IMR-90 (cell line): ENCODE measurements around the gene MYBPC3. TPM values are rescaled to one million over a fixed set of nuclear protein-coding genes. Genes with fewer than 3 reads are reported as not detected.

ENCODE experiments used
- ATAC-seq: fragments of 200-7000 bp; cut with Tn5 transposase; 2 replicates; pipeline ENCODE4 v1.9.1; 2020; ENCODE audit warnings: low read depth, mild to moderate bottlenecking, moderate library complexity
- BruUV-seq: library from RNA; stranded (reverse); fragments of 400-500 nt; replicated peaks from 2 replicates; lab custom pipeline; 2021; lab: Mats Ljungman, UMichigan
- CTCF ChIA-PET: fragments of 300-600 bp; formaldehyde crosslinking; extraction: SDS; loops from one replicate; lab custom pipeline; 2021; ENCODE audit warnings: antibody characterized with exemption; lab: Yijun Ruan, JAX
- POLR2A ChIA-PET: fragments of 300-600 bp; sonication (Branson Sonifier 250); formaldehyde crosslinking; loops from one replicate; lab custom pipeline; 2022; ENCODE audit warnings: antibody characterized with exemption; ENCODE audit not compliant: unreplicated experiment; lab: Charles Lee
- DNase-seq: peaks from one replicate; pipeline ENCODE4 v3.0.0; 2013
- H2AFZ ChIP-seq: replicated peaks from 2 replicates; pipeline ENCODE3; 2013; ENCODE audit warnings: low read length, mild to moderate bottlenecking; ENCODE audit not compliant: poor library complexity
- H2AK5ac ChIP-seq: 2 replicates; pipeline ENCODE4 v1.6.1; 2013; ENCODE audit warnings: low read depth, low read length, inconsistent platforms
- H2AK9ac ChIP-seq: replicated peaks from 2 replicates; pipeline ENCODE3; 2013; ENCODE audit warnings: mild to moderate bottlenecking, low read depth, low read length, moderate library complexity; ENCODE audit not compliant: poor library complexity
- H2BK120ac ChIP-seq: 2 replicates; pipeline ENCODE4 v1.6.1; 2013; ENCODE audit warnings: low read depth, low read length, inconsistent platforms
- H2BK15ac ChIP-seq: 3 replicates; pipeline ENCODE4 v1.6.1; 2013; ENCODE audit warnings: low read depth, low read length, inconsistent platforms
- H2BK20ac ChIP-seq: 2 replicates; pipeline ENCODE4 v1.6.1; 2013; ENCODE audit warnings: low read depth, mild to moderate bottlenecking, inconsistent platforms, low read length, moderate library complexity
- H2BK5ac ChIP-seq: 2 replicates; pipeline ENCODE4 v1.6.1; 2013; ENCODE audit warnings: mild to moderate bottlenecking, low read depth, low read length, inconsistent platforms; ENCODE audit not compliant: poor library complexity, severe bottlenecking
- H3K14ac ChIP-seq: replicated peaks from 2 replicates; pipeline ENCODE4 v1.6.1; 2013; ENCODE audit warnings: low read depth, low read length, inconsistent platforms
- H3K18ac ChIP-seq: 2 replicates; pipeline ENCODE4 v1.6.1; 2013; ENCODE audit warnings: low read depth, low read length, control low read depth
- H3K23ac ChIP-seq: 2 replicates; pipeline ENCODE4 v1.6.1; 2013; ENCODE audit warnings: low read depth, low read length, inconsistent platforms
- H3K27ac ChIP-seq: 2 replicates; pipeline ENCODE4 v1.5.1; 2013; ENCODE audit warnings: mild to moderate bottlenecking, control low read depth, low read length; ENCODE audit not compliant: insufficient read depth
- H3K27me3 ChIP-seq: 2 replicates; pipeline ENCODE4 v1.6.1; 2013; ENCODE audit warnings: low read length; ENCODE audit not compliant: control insufficient read depth, insufficient read depth
- H3K36me3 ChIP-seq: 2 replicates; pipeline ENCODE4 v1.6.1; 2013; ENCODE audit warnings: low read length, mixed read lengths; ENCODE audit not compliant: control insufficient read depth, insufficient read depth
- H3K4ac ChIP-seq: 2 replicates; pipeline ENCODE4 v1.6.1; 2013; ENCODE audit warnings: low read depth, low read length, inconsistent platforms
- H3K4me1 ChIP-seq: 2 replicates; pipeline ENCODE4 v1.6.1; 2013; ENCODE audit warnings: low read length, mixed read lengths; ENCODE audit not compliant: control insufficient read depth, insufficient read depth
- H3K4me2 ChIP-seq: 2 replicates; pipeline ENCODE4 v1.6.1; 2013; ENCODE audit warnings: low read depth, mild to moderate bottlenecking, control low read depth, low read length, moderate library complexity
- H3K4me3 ChIP-seq: 2 replicates; pipeline ENCODE4 v1.5.1; 2013; ENCODE audit warnings: low read depth, mild to moderate bottlenecking, control low read depth, low read length, moderate library complexity; ENCODE audit not compliant: insufficient read depth
- H3K56ac ChIP-seq: 2 replicates; pipeline ENCODE4 v1.6.1; 2013; ENCODE audit warnings: low read length, inconsistent platforms; ENCODE audit not compliant: insufficient read depth; ENCODE audit errors: extremely low read depth
- H3K79me1 ChIP-seq, 2 experiments: 2 replicates each; pipeline ENCODE4 v1.6.1; 2013; ENCODE audit warnings: low read length in 2 of 2, inconsistent platforms in 1 of 2, low read depth in 1 of 2
- H3K9ac ChIP-seq: 2 replicates; pipeline ENCODE4 v1.6.1; 2013; ENCODE audit warnings: low read depth, low read length, control low read depth
- H3K9me1 ChIP-seq: 2 replicates; pipeline ENCODE4 v1.6.1; 2013; ENCODE audit warnings: low read length, inconsistent platforms; ENCODE audit not compliant: insufficient read depth
- H3K9me3 ChIP-seq: 2 replicates; pipeline ENCODE4 v1.6.1; 2013; ENCODE audit warnings: low read length; ENCODE audit not compliant: control insufficient read depth, insufficient read depth
- H4K20me1 ChIP-seq: 2 replicates; pipeline ENCODE4 v1.6.1; 2013; ENCODE audit warnings: low read length, inconsistent platforms; ENCODE audit not compliant: insufficient read depth
- H4K5ac ChIP-seq: 2 replicates; pipeline ENCODE4 v1.6.1; 2013; ENCODE audit warnings: mild to moderate bottlenecking, low read depth, low read length, control low read depth
- H4K8ac ChIP-seq, 2 experiments: 2 replicates each; pipeline ENCODE4 v1.6.1; 2013; ENCODE audit warnings: low read depth in 2 of 2, low read length in 2 of 2, control low read depth in 1 of 2, inconsistent platforms in 1 of 2
- H4K91ac ChIP-seq: 2 replicates; pipeline ENCODE4 v1.6.1; 2013; ENCODE audit warnings: low read depth, low read length, inconsistent platforms; ENCODE audit not compliant: insufficient read depth
- CEBPB ChIP-seq: IDR thresholded peaks from 2 replicates; pipeline ENCODE4 v1.6.1; 2012; ENCODE audit warnings: low read depth, low read length, improper control_type of control experiment
- CHD1 ChIP-seq: IDR thresholded peaks from 2 replicates; pipeline ENCODE4 v1.6.1; 2012; ENCODE audit warnings: low read depth, low read length, improper control_type of control experiment
- FOS ChIP-seq: fragments of 150-350 bp; IDR thresholded peaks from 2 replicates; pipeline ENCODE4 v1.6.1; 2016; ENCODE audit warnings: low read depth, low read length
- MAFK ChIP-seq: IDR thresholded peaks from 2 replicates; pipeline ENCODE4 v1.6.1; 2012; ENCODE audit warnings: low read depth, low read length, improper control_type of control experiment
- MAZ ChIP-seq: IDR thresholded peaks from 2 replicates; pipeline ENCODE4 v1.6.1; 2012; ENCODE audit warnings: low read depth, mild to moderate bottlenecking, low read length, improper control_type of control experiment, moderate library complexity, borderline replicate concordance
- MXI1 ChIP-seq: IDR thresholded peaks from 2 replicates; pipeline ENCODE4 v1.6.1; 2012; ENCODE audit warnings: low read depth, mild to moderate bottlenecking, low read length, moderate library complexity, borderline replicate concordance
- NFE2L2 ChIP-seq: fragments of 150-350 bp; IDR thresholded peaks from 2 replicates; pipeline ENCODE4 v1.6.1; 2016; ENCODE audit warnings: low read depth, mild to moderate bottlenecking, low read length
- POLR2A ChIP-seq: IDR thresholded peaks from 2 replicates; pipeline ENCODE4 v1.6.1; 2012; ENCODE audit warnings: mild to moderate bottlenecking, low read depth, low read length
- RAD21 ChIP-seq: IDR thresholded peaks from 2 replicates; pipeline ENCODE4 v1.6.1; 2012; ENCODE audit warnings: low read length, improper control_type of control experiment
- RCOR1 ChIP-seq: IDR thresholded peaks from 2 replicates; pipeline ENCODE4 v1.6.1; 2012; ENCODE audit warnings: mild to moderate bottlenecking, low read length, improper control_type of control experiment; ENCODE audit not compliant: insufficient replicate concordance
- RFX5 ChIP-seq: IDR thresholded peaks from 2 replicates; pipeline ENCODE4 v1.8.0; 2012; ENCODE audit warnings: low read depth, mild to moderate bottlenecking, low read length, moderate library complexity
- USF2 ChIP-seq: fragments of 150-350 bp; IDR thresholded peaks from 2 replicates; pipeline ENCODE4 v1.6.1; 2017; ENCODE audit warnings: mild to moderate bottlenecking, antibody characterized with exemption, low read length, low read depth
- WGBS, 2 experiments: methylation state at CpG; one replicate each; pipeline versions ENCODE4 v1.1.5 to v1.1.7; 2013; ENCODE audit warnings: missing lambda C conversion rate in 2 of 2; ENCODE audit not compliant: insufficient read length in 1 of 2; ENCODE audit errors: extremely low coverage in 2 of 2; 5-methylcytosine and 5-hydroxymethylcytosine counted together
- dilution Hi-C: fragments of 300-500 bp; cut with HindIII; formaldehyde crosslinking; loops from one replicate; pipeline ENCODE4 v1.14.3; 2018; ENCODE audit warnings: low sequenced_read_pairs; ENCODE audit not compliant: unreplicated experiment
- in situ Hi-C: fragments of 300-500 bp; cut with MboI; formaldehyde crosslinking; loops from 3 replicates; pipeline ENCODE4 v1.14.3; 2019; ENCODE audit warnings: low sequenced_read_pairs, inconsistent platforms, mixed read lengths
- intact Hi-C: fragments of 100-400 bp; cut with micrococcal nuclease; formaldehyde crosslinking; loops from 2 replicates; pipeline ENCODE4 v1.10.0; 2022
- polyA plus RNA-seq, 3 experiments: library from polyadenylated mRNA; depleted of rRNA; stranded (reverse); fragments of >200 nt; gene quantifications; 2 replicates each; pipeline ENCODE4 v1.2.3, GENCODE V29; 2012; ENCODE audit warnings: low replicate concordance in 1 of 3
- total RNA-seq: library from RNA; depleted of rRNA; stranded (reverse); fragments of >200 nt; gene quantifications from 2 replicates; pipeline ENCODE4 v1.2.3, GENCODE V29; 2012

The MYBPC3 gene
- total and polyA plus RNA-seq, 2 of the 4 experiments (the other 2 are of a cell fraction): not detected

- DNase-seq: no peak
- H4K5ac ChIP-seq: no peak overlapping the region
- H2BK120ac ChIP-seq: no peak overlapping the region
- H3K14ac ChIP-seq: no peak overlapping the region
- H4K8ac ChIP-seq: no peak overlapping the region
- no peaks in the 10 kb centered on the region for H3K9me3 ChIP-seq
- POLR2A ChIA-PET: no interaction called here
- no peaks in the 10 kb centered on the region; the same call in 1 of the 2 replicates for H4K20me1 ChIP-seq
- intact Hi-C loops (no loop called here), in situ Hi-C loops (no loop called here), dilution Hi-C loops (no loop called here)
- H3K9me1 ChIP-seq: no peaks in the 10 kb centered on the region
- no peaks in the 10 kb centered on the region for H3K36me3 ChIP-seq
- H2AK5ac ChIP-seq: no peak overlapping the region
- H2BK20ac ChIP-seq: no peak overlapping the region
- BruUV-seq: no TSS peak
- no peaks in the 10 kb centered on the region for H3K4me1 ChIP-seq
- no peak overlapping the region for H3K9ac ChIP-seq
- H2BK5ac ChIP-seq: no peak overlapping the region
- WGBS, 2 experiments: 88% methylated on average over 6 of the region's 15 CpGs; no CpG with 5 or more reads in 1 of the 2 experiments
- TF ChIP-seq FOS (no peak), RAD21 (no peak), MXI1 (no peak), POLR2A (no peak), RCOR1 (no peak), RFX5 (no peak), MAZ (no peak), NFE2L2 (no peak), USF2 (no peak), CHD1 (no peak), MAFK (no peak), CEBPB (no peak)
- H3K56ac ChIP-seq: no peak overlapping the region
- ATAC-seq: no peak
- H3K79me1 ChIP-seq: no peaks in the 10 kb centered on the region
- H3K23ac ChIP-seq: no peak overlapping the region
- H2AK9ac ChIP-seq: no peak overlapping the region
- no peak overlapping the region for H2AFZ ChIP-seq
- H3K18ac ChIP-seq: no peak overlapping the region
- no peak overlapping the region for H3K4ac ChIP-seq
- H4K91ac ChIP-seq: no peak overlapping the region
- CTCF ChIA-PET: no interaction called here
- no peak overlapping the region for H3K27ac ChIP-seq
- H2BK15ac ChIP-seq: no peak overlapping the region
- H3K27me3 ChIP-seq: peaks cover 25% of the 10 kb centered on the region
- no peak overlapping the region for H3K4me3 ChIP-seq
- no peak overlapping the region for H3K4me2 ChIP-seq
These were observed 9.6 kb downstream of the MYBPC3 start for GRCh38 chr11:47342854-47343253.
